Mononuclear cell (primary cell): ENCODE results near the gene LIMS3. TPM values are rescaled to one million over a fixed set of nuclear protein-coding genes. Genes with fewer than 3 reads are reported as not detected.
"Not testable (repeated sequence)": the region's sequence is repeated elsewhere in the genome, so short reads cannot be mapped to it uniquely, and the experiment has no call there.

ENCODE experiments used
- H3K27me3 ChIP-seq: 2 replicates; pipeline ENCODE4 v1.6.0; 2011; ENCODE audit warnings: low read length, control low read depth; ENCODE audit not compliant: insufficient read depth
- H3K4me1 ChIP-seq: 2 replicates; pipeline ENCODE4 v1.5.1; 2011; ENCODE audit warnings: mild to moderate bottlenecking, low read length, control low read depth; ENCODE audit not compliant: insufficient read depth
- H3K4me3 ChIP-seq: 2 replicates; pipeline ENCODE4 v1.5.1; 2011; ENCODE audit warnings: mild to moderate bottlenecking, low read length, moderate library complexity
- H3K9me3 ChIP-seq: 2 replicates; pipeline ENCODE4 v1.5.1; 2011; ENCODE audit warnings: low read depth, mild to moderate bottlenecking, control low read depth, low read length
- total RNA-seq: library from RNA; depleted of rRNA; stranded (reverse); fragments of >200 nt; gene quantifications from one replicate; pipeline ENCODE4 v1.2.3, GENCODE V29; 2012

LIMS3 gene, protein sequence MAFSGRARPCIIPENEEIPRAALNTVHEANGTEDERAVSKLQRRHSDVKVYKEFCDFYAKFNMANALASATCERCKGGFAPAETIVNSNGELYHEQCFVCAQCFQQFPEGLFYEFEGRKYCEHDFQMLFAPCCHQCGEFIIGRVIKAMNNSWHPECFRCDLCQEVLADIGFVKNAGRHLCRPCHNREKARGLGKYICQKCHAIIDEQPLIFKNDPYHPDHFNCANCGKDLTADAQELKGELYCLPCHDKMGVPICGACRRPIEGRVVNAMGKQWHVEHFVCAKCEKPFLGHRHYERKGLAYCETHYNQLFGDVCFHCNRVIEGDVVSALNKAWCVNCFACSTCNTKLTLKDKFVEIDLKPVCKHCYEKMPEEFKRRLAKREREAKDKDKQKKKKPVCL
- 0.52 TPM for total RNA-seq

DNA sequence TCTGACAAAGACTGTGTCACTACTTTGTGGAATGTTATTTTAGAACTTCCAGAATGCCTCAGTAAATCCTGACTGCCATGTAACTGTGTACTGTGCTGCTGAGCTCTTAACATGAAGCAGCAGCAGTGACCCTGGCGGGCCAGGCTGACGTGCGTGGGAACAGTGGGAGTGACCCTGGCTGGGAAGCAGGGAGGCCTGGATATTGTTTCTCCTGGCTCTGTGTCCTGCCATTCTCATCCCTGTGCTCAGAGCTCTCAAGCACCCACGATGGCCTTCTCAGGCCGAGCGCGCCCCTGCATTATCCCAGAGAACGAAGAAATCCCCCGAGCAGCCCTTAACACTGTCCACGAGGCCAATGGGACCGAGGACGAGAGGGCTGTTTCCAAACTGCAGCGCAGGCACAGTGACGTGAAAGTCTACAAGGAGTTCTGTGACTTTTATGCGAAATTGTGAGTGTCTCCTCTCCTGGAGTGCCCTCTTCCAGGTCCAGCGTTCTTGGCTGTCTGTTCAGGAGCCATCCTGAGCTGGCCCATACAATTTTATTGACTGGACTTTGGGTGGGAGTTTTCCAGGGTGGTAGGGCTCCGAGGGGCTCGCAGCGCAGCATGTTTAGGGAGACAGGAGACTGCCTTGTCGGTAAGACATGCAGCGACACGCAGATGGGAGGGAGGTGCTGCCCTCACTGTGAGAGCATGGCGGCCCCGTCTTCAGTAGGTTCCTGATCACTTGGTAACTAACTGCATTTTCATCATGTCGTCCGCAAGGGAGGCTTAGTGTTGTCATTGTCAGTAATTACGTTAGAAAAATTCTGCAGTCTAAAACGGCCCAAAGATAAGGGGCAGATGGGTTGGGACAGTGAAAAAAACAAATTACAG lies at the start of gene LIMS3:
TSS of gene LIMS3 (plus strand) at position 227 of the 875 bp plus-strand sequence. CDS start at position 268, 41 bp downstream.
- H3K9me3 ChIP-seq, H3K4me3 ChIP-seq, H3K27me3 ChIP-seq, H3K4me1 ChIP-seq: not testable (repeated sequence)

- not testable (repeated sequence) for H3K9me3 ChIP-seq, H3K4me3 ChIP-seq, H3K27me3 ChIP-seq, H3K4me1 ChIP-seq
Observed at GRCh38 chr2:109871129-109871751, 27.2 kb upstream of the LIMS3 start.

DNA sequence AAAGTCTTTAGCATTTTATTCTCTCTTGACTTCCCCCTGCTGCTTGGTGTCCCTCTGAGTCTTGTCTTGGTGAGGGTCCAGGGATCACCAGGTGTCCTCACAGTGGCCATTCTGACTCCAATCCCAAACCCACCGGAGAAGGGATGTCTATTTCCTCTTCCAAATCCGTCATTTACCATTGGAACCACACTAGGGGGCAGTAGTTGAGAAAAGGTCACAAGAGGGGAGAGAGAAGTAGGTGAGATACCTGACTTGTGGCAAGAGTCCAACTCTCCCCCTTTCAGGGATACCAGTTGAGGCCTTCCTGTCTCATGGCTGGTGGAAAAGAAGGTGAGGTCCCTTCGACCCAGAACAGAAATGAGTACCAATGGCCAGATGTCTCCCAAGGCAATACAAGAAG lies 21.9 kb upstream of the LIMS3 start:
- H3K4me1 ChIP-seq, H3K27me3 ChIP-seq, H3K4me3 ChIP-seq, H3K9me3 ChIP-seq: not testable (repeated sequence)

GRCh38 chr2:109882112-109882511 lies 16.4 kb upstream of the LIMS3 start:
- not testable (repeated sequence) for H3K4me3 ChIP-seq, H3K27me3 ChIP-seq, H3K9me3 ChIP-seq, H3K4me1 ChIP-seq

- H3K9me3 ChIP-seq, H3K27me3 ChIP-seq, H3K4me1 ChIP-seq, H3K4me3 ChIP-seq: not testable (repeated sequence)
Observed at GRCh38 chr2:109888414-109888813, 10.1 kb upstream of the LIMS3 start.

GRCh38 chr2:109889909-109890308 lies 8.6 kb upstream of the LIMS3 start:
- not testable (repeated sequence) for H3K4me1 ChIP-seq, H3K27me3 ChIP-seq, H3K9me3 ChIP-seq, H3K4me3 ChIP-seq

- not testable (repeated sequence) for H3K9me3 ChIP-seq, H3K4me1 ChIP-seq, H3K27me3 ChIP-seq, H3K4me3 ChIP-seq
Observed at GRCh38 chr2:109891024-109891423, 7.5 kb upstream of the LIMS3 start.

GRCh38 chr2:109893736-109894135 lies 4.8 kb upstream of the LIMS3 start:
- H3K4me1 ChIP-seq, H3K9me3 ChIP-seq, H3K4me3 ChIP-seq, H3K27me3 ChIP-seq: not testable (repeated sequence)

- not testable (repeated sequence) for H3K4me1 ChIP-seq, H3K9me3 ChIP-seq
Observed at GRCh38 chr2:109894141-109894540, 4.3 kb upstream of the LIMS3 start.

GRCh38 chr2:109895090-109895869 lies 3.2 kb upstream of the LIMS3 start:
- not testable (repeated sequence) for H3K27me3 ChIP-seq, H3K4me3 ChIP-seq, H3K9me3 ChIP-seq, H3K4me1 ChIP-seq

More at GRCh38 chr2:109894141-109894540, 4.3 kb upstream of the LIMS3 start:
- H3K4me3 ChIP-seq, H3K27me3 ChIP-seq: not testable (repeated sequence)

- not testable (repeated sequence) for H3K27me3 ChIP-seq, H3K4me1 ChIP-seq, H3K4me3 ChIP-seq, H3K9me3 ChIP-seq
Observed at GRCh38 chr2:109896212-109896611, 2.3 kb upstream of the LIMS3 start.

GRCh38 chr2:109897769-109898461 lies 573 bp upstream of the LIMS3 start:
- not testable (repeated sequence) for H3K4me3 ChIP-seq, H3K4me1 ChIP-seq, H3K27me3 ChIP-seq, H3K9me3 ChIP-seq

DNA sequence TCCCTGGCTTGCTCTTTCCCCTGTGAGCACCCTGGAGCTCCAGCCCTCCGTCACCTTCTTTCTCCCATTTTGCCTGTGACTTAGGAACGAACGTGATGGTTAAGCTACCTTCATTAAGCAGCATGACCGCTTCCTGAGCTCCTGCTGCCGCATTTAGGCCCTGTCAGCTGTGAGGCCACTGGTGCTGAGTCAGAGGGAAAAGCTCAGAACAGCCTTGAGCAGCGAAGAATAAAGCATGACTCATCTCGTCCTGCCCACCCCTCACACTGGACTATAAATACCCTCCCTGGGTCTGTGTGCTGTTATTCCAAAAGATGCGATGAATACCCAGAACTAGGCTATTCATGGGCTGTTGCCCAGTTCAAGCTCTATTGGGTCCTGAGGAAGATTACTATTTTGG lies 7.3 kb downstream of the LIMS3 start:
- not testable (repeated sequence) for H3K4me3 ChIP-seq, H3K4me1 ChIP-seq

DNA sequence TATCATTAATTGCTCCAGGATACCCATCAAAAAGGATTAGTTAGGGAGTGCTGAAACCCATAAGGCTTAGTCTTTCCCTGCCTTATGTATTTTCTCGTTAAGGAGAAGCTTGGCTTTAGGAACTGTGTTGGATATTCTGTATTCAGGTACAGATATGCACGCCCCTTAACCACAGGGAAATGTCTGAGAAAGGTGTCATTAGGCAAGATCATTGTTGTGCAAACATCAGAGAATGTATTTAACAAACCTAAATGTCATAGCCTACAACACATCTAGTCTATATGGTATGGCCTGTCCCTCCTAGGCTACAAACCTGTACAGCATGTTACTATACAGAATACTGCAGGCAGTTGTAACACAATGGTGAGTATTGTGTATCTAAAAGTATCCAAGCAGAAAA lies 10.1 kb downstream of the LIMS3 start:
- not testable (repeated sequence) for H3K4me1 ChIP-seq, H3K27me3 ChIP-seq, H3K9me3 ChIP-seq, H3K4me3 ChIP-seq

More for the DNA sequence above, 7.3 kb downstream of the LIMS3 start:
- H3K27me3 ChIP-seq, H3K9me3 ChIP-seq: not testable (repeated sequence)
